Measurements from ENCODE around the gene CPZ.

CPZ gene

DNA sequence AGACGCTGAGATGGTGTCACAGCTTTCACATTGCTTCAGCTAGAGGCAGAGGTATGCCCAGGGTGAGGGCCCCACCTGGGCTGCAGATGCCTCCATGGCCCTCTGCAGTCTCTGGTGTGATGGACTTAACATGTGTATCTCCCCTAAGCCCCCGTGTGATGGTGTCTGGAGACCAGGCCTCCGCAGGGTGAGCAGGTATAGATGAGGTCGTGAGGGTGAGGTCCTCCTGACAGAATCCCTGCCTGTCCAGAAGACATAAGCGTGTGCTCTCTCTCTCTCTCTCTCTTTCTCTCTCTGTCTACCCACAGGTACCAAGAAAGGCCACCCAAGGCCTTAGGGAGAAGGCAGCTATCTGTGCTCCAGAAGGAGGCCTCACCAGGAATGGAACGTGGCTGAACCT lies 50.9 kb downstream of the CPZ start:
- H2AFZ ChIP-seq (ENCODE audit: low read length): no peak overlapping the region
- no peaks in the 10 kb centered on the region for H3K36me3 ChIP-seq (ENCODE audit: insufficient read depth, low read length)
- H3K4me2 ChIP-seq (ENCODE audit: low read length): no peak overlapping the region
- H3K27me3 ChIP-seq (ENCODE audit: insufficient read depth, low read length): no peaks in the 10 kb centered on the region
- no peaks in the 10 kb centered on the region for H3K4me1 ChIP-seq (ENCODE audit: insufficient read depth, low read length, severe bottlenecking)
- no peak for TF ChIP-seq EZH2 (IDR thresholded peaks at IDR 0.05; ENCODE audit: borderline replicate concordance, low read length)
- TF ChIP-seq, protein P1, sequence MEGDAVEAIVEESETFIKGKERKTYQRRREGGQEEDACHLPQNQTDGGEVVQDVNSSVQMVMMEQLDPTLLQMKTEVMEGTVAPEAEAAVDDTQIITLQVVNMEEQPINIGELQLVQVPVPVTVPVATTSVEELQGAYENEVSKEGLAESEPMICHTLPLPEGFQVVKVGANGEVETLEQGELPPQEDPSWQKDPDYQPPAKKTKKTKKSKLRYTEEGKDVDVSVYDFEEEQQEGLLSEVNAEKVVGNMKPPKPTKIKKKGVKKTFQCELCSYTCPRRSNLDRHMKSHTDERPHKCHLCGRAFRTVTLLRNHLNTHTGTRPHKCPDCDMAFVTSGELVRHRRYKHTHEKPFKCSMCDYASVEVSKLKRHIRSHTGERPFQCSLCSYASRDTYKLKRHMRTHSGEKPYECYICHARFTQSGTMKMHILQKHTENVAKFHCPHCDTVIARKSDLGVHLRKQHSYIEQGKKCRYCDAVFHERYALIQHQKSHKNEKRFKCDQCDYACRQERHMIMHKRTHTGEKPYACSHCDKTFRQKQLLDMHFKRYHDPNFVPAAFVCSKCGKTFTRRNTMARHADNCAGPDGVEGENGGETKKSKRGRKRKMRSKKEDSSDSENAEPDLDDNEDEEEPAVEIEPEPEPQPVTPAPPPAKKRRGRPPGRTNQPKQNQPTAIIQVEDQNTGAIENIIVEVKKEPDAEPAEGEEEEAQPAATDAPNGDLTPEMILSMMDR (IDR thresholded peaks at IDR 0.05; ENCODE audit: low read length): no peak
- no peaks in the 10 kb centered on the region for H3K9me2 ChIP-seq (ENCODE audit: low read depth, low read length)
- no peak overlapping the region for H3K4me3 ChIP-seq (ENCODE audit: low read depth, low read length, poor library complexity, severe bottlenecking)
- no peaks in the 10 kb centered on the region for H3K79me2 ChIP-seq (ENCODE audit: insufficient read depth, low read length)
- no peaks in the 10 kb centered on the region for H3K9me3 ChIP-seq (ENCODE audit: low read length)
- H4K20me1 ChIP-seq (ENCODE audit: insufficient read depth, low read length): no peaks in the 10 kb centered on the region
- H3K27ac ChIP-seq (ENCODE audit: low read depth, low read length, poor library complexity, severe bottlenecking): no peak overlapping the region
- no peak overlapping the region for H3K9ac ChIP-seq (ENCODE audit: low read length)
- no peaks in the 10 kb centered on the region for H3F3A ChIP-seq (ENCODE audit: insufficient read depth, low read length)

DNA sequence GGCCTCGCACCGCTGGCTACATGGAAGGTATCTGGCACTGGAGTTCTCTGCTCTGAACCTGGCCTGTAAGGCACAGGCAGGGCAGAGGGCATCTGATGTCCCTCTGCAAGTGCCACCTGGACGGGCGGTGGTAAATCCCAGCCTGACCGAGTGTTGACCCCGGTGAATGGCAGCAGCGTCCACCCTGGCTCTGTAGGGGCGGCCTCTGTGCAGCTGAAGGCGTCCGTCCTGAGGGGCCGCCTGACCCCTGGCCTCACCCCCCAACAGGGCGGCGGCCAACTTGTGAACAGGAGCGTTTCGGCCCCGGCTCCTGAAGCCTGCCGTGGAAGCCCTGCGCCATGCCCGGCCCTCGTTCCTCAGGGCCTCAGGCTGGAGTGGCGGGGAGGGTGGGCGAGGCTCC lies 51.4 kb downstream of the CPZ start:
- Histone ChIP-seq H3K4me3 (ENCODE audit: low read depth, low read length, poor library complexity, severe bottlenecking) (no peak overlapping the region), H3K9ac (ENCODE audit: low read length) (no peak overlapping the region), H3K4me2 (ENCODE audit: low read length) (no peak overlapping the region), H3F3A (ENCODE audit: insufficient read depth, low read length) (no peaks in the 10 kb centered on the region), H3K9me2 (ENCODE audit: low read depth, low read length) (no peaks in the 10 kb centered on the region), H3K9me3 (ENCODE audit: low read length) (no peaks in the 10 kb centered on the region), H2AFZ (ENCODE audit: low read length) (no peak overlapping the region), H3K4me1 (ENCODE audit: insufficient read depth, low read length, severe bottlenecking) (no peaks in the 10 kb centered on the region), H3K27ac (ENCODE audit: low read depth, low read length, poor library complexity, severe bottlenecking) (no peak overlapping the region), H3K79me2 (ENCODE audit: insufficient read depth, low read length) (no peaks in the 10 kb centered on the region), H4K20me1 (ENCODE audit: insufficient read depth, low read length) (no peaks in the 10 kb centered on the region), H3K27me3 (ENCODE audit: insufficient read depth, low read length) (no peaks in the 10 kb centered on the region), H3K36me3 (ENCODE audit: insufficient read depth, low read length) (no peaks in the 10 kb centered on the region)
- TF ChIP-seq, protein P1 (IDR thresholded peaks at IDR 0.05; ENCODE audit: low read length): no peak
- no peak for TF ChIP-seq EZH2 (IDR thresholded peaks at IDR 0.05; ENCODE audit: borderline replicate concordance, low read length)

DNA sequence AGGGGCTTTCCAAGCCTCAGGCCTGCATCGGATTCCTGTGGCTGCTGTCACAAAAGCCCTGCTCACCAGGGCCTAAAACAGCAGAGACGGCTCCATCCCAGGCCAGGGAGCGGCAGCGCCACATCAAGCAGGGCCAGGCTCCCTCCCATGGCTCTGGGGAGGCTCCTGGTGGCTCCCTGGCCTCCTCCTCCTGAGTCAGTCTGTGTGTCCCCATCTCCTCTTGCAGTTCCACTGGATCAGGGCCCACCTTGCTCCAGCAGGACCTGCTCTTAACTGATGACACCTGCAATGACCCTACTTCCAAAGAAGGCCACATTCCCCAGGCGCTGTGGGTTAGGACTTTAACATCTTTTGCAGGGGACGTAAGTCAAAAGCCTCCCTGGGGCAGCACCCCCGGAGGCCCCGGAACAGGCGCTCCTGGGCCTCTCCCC lies 51.9 kb downstream of the CPZ start:
- H3K27ac ChIP-seq (ENCODE audit: low read depth, low read length, poor library complexity, severe bottlenecking): no peak overlapping the region
- no peak overlapping the region for H3K4me3 ChIP-seq (ENCODE audit: low read depth, low read length, poor library complexity, severe bottlenecking)
- no peak for TF ChIP-seq EZH2 (IDR thresholded peaks at IDR 0.05; ENCODE audit: borderline replicate concordance, low read length)
- TF ChIP-seq, protein P1 (IDR thresholded peaks at IDR 0.05; ENCODE audit: low read length): no peak
- no peaks in the 10 kb centered on the region for H4K20me1 ChIP-seq (ENCODE audit: insufficient read depth, low read length)
- H3K4me2 ChIP-seq (ENCODE audit: low read length): no peak overlapping the region
- H2AFZ ChIP-seq (ENCODE audit: low read length): no peak overlapping the region
- H3K36me3 ChIP-seq (ENCODE audit: insufficient read depth, low read length): no peaks in the 10 kb centered on the region
- no peak overlapping the region for H3K9ac ChIP-seq (ENCODE audit: low read length)
- H3K9me2 ChIP-seq (ENCODE audit: low read depth, low read length): no peaks in the 10 kb centered on the region
- no peaks in the 10 kb centered on the region for H3K4me1 ChIP-seq (ENCODE audit: insufficient read depth, low read length, severe bottlenecking)
- no peaks in the 10 kb centered on the region for H3K27me3 ChIP-seq (ENCODE audit: insufficient read depth, low read length)
- no peaks in the 10 kb centered on the region for H3K9me3 ChIP-seq (ENCODE audit: low read length)
- H3K79me2 ChIP-seq (ENCODE audit: insufficient read depth, low read length): no peaks in the 10 kb centered on the region
- H3F3A ChIP-seq (ENCODE audit: insufficient read depth, low read length): no peaks in the 10 kb centered on the region

Data from OCI-LY1 (cell line).